Activated CD8-positive, alpha-beta memory T cell treated with anti-CD3 and anti-CD28 coated beads, Interleukin-2, amount 50 U/mL, for 24 hours (primary cell): ENCODE measurements around the gene TMEM63A.
"Not testable (repeated sequence)": the region's sequence is repeated elsewhere in the genome, so short reads cannot be mapped to it uniquely, and the experiment has no call there.

ENCODE experiments used
- DNase-seq: peaks from one replicate; pipeline ENCODE4 v3.0.0-alpha.2; 2020; ENCODE audit errors: extremely low read depth

TMEM63A gene

DNA sequence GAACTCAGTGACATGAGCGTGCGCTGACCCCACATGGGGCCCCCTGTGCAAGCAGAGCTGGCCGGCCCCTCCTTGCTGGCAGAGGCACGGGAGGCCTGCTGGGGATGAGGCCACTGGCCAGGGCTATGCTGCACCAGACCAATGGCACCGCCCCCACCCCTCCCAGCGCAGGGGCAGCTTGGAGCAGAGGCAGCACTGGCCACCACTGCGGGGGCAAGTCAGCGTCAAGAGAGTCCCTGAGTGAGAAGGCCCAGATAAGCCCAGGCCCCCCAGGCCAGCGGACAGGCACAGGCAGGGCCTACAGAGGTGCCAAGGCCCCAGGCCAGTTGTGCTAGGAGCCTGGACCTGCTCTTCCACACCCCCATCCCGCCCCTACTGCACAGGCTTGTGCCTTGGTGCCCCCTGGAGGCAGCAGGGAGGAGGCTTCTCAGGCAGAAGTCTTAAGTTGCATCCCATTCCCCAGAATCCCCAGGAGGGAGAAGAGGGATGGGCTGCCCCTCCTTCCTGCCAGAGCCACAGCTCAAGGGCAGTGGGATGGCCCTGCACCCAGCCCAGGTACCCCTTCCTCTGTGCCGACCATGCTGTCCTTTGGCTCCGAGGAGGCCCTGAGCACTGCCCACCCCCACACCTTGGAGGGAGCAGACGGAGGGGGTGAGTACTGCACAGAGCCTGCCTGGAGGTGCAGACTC, 36.5 kb downstream of the TMEM63A start:
- DNase-seq: no peak

DNA sequence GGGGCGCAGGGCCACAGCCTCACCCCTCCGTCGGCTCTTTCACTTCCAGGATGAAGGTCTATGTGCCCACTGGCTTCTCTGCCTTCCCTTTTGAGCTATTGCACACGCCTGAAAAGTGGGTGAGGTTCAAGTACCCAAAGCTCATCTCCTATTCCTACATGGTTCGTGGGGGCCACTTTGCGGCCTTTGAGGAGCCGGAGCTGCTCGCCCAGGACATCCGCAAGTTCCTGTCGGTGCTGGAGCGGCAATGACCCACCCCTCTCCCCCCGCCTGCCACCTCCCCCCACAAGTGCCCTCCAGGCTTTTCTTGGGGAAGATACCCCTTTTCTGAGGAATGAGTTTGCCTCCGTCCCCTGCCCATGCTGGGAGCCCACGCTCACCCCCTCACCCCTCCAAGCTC, 37.1 kb downstream of the TMEM63A start:
- DNase-seq: no peak

DNA sequence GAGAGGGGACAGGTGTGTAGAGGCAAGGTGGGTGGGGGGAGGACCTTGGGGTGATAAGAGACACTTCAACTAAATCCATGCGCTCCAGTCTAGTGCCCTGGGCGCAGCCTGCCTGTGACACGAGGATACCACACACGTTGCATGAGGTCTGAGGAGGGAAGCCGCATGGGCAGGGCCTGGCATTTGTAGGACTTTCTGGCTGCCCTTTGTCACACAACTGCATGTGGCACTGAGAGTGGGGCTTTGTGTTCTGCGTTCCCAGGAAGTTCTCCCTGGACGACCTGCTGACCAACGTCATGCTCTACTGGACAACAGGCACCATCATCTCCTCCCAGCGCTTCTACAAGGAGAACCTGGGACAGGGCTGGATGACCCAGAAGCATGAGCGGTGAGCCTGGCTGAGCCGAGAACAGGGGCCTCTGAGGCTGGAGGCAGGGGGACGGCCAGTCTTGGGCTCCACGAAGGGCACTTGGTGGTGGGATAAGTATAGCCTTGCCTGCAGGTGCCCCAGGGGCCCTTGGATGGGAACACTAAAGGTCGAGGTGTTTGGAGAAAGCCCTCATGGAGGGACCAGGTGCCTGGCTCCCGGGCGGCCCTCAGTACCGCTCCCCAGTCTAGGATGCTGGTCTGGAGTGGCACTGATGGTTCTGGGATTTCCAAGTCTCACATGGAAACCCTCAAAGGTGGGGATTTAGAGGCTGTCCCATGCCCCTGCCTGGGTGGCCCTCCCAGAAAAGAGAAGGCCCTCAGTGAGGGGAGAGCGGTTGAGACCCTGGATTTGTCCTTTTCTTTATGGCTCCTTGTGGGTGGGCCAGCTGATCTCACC, 37.7 kb downstream of the TMEM63A start:
- no peak for DNase-seq

DNA sequence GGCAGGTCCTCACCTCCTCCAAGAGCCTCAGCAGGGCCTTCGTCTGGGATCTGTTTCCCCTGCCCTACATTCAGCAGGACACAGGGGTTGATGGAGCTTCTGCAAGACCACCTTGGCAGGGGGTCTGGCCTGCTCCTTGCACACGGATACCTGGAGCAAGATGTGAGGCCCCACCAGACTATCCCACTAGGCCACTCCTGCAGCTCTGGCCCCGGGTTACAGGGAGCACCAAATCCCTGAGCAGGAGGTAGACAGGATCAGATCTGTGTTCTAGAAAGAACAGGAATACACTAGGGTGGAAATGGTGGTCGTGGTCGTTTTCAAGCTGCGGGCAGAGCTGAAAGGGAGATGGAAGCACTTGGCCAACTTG, 38.8 kb downstream of the TMEM63A start:
- no peak for DNase-seq

DNA sequence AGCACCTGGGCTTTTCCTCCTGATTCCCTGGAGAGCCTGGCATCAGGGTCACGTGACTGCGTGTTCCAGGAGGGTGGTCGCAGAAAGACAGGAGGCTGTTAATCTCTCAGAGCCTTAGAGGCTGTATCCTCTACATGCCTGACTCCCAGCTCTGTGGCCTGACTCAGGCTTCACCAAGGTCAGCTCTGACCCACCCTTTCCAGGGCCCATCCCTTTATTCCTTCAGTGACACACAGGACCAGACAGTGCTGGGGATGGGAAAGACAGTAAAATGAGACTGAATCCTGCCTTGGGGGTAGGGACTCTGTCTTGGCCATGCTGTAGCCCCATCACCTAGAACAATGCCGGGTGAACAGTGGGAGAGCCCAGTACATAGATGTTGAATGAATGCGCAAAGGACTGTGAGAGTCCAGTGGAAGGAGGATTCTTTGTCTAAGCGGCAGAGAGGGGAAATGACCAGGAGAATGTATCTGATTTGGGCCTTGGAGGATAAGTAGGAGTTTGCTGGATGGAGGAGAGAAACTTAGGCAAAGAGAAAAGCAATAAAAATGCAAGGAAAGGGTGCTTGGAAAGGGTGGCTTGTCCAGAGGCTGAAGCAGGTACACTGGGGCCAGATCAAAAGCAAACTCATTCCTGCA, 39.3 kb downstream of the TMEM63A start:
- no peak for DNase-seq

DNA sequence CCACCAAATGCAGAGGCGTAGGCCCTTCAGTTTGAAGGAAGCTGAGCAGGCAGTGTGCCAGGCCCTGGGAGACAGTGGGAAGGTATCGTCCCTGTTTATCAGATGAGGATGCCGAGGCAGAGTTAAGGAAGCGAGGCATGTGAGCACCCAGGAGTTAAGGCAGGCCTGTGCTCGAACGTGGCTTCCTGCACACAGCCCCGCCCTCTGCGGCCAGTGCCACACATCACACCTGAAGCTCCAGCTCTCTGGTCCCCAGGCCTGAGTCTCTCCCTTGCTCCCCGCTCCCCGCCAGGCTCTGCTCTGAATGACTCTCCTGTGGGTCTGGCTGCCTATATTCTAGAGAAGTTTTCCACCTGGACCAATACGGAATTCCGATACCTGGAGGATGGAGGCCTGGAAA, 40.1 kb downstream of the TMEM63A start:
- no peak for DNase-seq

DNA sequence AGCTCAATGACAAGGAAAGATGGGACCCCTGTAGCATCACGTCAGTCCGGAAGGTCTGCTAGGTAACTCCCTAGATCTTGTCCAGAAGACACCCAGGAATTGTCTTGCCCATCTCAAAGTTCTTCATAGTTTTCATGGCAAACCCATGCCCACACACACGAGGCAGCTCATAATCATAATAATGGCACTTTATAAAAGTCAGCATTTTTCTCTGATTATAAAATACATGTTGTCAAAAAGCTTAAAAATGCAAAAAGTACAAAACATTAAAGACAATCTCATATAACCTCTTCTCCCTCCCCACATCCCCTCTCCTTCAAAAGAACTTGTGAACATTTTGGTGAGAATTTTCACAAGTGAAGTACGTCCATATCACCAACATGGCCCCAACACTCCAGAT, 41.5 kb downstream of the TMEM63A start:
- no peak for DNase-seq

DNA sequence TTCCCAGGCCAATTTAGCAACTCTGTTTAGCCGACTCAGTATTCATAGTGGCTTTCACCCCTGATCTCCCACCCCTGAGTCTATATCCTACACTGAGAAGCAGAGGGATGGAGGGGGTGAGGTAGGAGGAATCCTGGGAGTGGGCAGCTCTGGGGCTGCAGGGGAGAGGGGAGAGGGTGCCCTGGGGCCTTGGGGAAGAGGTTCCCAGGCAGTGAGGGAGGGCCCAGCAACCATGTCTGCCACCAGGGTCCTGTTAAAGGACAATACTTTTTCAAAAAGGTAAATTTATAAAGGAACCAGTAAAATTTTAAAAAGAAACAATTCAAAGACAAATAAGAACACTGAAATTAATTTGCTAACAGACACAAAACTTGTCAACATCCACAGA, 42.0 kb downstream of the TMEM63A start:
- no peak for DNase-seq

DNA sequence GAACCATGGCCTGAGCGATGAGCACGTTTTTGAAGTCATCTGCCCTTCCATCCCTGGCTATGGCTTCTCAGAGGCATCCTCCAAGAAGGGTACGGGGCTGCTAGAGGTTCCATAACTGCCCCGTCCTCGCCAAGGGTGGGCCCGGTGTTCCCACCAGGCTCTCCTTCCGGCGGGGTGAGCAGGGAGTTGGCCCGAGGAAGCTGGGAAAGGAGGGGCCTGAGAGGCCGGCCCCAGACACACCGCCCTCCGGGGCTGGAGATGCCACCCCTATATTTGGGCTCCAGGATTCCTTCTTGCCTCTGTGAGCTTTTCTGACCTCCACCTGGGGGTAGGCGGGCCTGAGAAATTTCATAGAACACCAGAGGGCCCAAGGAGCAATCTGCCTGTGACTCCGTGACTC, 43.4 kb downstream of the TMEM63A start:
- no peak for DNase-seq

DNA sequence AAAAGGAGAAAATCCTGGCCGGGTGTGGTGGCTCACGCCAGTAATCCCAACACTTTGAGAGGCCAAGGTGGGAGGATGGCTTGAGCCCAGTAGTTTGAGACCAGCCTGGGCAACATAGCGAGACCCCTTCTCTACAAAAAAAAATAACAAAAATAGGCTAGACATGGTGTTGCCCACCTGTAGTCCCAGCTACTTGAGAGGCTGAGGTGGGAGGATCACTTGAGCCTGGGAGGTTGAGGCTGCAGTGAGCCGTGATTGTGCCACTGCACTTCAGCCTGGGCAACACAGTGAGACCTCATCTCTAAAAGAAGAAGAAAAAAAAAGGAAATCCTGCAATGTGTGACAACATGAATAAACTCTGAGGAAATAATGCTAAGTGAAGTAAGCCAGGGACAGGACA, 45.9 kb downstream of the TMEM63A start:
- DNase-seq: not testable (repeated sequence)

DNA sequence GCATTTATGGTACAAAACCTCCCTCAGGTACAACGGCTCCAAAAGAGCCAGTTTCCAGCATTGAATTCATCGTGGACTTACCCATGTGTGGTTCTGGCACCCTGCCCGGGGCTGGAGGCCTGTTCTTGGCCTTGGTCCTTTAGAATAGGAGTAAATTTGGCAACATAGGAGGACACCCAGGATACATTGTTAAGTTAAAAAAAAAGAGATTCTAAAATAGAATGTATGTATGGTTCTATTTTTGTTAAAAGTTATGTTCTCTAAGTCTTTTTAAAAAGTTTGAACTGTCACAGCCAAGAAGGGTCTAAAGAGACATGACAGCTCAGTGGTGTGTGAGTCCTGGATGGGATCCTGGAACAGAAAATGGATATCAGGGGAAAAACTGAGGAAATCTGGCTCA, 46.3 kb downstream of the TMEM63A start:
- no peak for DNase-seq

DNA sequence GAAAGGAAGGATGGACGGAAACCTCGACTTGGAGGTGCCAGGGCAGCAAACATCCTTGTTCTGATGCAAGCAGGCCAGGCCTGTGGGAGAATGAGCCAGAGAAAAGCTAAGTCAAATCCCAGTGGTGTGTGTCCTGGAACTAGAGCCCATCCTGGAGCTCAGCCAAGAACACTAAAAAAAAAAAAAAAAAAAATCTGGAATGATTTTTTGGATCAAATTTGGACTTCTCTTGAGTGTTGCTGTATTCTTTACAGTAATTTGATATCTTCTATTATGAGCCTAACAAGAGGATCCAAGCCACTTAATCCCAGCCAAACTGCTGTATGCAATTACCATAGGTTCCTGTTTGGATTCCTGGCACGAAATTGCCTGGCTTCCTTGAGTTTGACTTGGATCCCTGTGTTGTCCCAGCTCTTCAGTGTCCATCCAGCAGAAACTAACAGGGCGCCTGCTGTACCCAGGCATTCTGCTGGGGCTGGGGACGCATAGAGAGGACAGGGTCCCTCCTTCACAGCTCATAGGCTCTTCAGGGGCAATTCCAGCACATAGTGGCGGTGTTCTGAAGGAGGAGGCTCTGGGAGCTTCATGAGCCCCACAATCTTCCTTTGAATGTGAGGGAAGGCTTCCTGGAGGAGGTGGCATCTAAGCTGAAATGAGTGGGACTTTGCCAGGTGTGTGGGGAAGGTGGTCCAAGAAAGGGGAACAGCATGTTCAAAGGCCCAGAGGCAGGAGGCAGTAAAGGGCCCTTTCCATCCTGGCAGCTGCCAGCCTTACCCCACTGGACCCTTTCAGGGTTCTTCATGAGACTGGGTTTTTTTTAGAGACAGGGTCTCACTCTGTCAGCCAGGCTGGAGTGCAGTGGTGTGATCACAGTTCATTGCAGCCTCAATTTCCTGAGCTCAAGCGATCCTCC, 47.5 kb downstream of the TMEM63A start:
- no peak for DNase-seq

DNA sequence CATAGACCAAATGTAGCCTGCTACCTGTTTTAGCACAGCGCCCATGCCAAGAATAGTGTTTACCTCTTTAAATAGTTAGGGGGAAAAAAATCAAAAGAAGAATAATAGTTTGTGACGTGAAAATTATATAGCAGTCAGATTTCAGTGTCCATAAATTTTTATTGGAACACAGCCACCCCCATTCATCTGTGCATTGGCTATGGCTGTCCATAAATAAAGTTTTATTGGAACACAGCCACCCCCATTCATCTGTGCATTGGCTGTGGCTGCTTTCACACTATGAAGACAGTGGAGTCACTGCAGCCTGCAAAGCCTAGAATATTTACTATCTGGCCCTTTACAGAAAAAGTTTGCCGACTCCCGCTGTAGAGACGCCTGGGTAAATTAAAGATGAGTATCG, 51.3 kb downstream of the TMEM63A start:
- DNase-seq: no peak

DNA sequence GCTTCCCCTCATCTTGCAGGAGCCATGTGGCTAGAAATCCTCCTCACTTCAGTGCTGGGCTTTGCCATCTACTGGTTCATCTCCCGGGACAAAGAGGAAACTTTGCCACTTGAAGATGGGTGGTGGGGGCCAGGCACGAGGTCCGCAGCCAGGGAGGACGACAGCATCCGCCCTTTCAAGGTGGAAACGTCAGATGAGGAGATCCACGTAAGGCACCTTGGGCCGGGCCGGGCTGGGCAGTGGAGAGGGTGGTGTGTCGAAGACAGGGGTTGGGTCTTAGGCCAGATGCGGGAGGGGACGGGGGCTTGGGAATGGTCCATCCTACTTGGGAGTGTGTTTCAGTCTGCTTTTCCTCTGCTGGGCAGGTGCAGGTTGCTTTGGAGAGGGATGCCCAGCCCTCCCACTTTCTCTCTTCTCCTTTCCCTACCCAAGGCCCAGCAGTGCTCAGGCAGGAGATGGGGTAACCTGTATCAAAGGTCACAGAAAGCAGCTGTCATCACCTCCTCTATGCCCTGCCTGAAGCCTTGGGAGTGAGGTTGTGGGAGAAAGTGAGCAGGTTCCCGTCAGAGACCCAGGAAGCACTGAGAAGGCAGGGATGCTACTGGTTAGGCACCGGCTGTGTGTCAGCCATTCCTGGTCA, 53.4 kb downstream of the TMEM63A start:
- no peak for DNase-seq

DNA sequence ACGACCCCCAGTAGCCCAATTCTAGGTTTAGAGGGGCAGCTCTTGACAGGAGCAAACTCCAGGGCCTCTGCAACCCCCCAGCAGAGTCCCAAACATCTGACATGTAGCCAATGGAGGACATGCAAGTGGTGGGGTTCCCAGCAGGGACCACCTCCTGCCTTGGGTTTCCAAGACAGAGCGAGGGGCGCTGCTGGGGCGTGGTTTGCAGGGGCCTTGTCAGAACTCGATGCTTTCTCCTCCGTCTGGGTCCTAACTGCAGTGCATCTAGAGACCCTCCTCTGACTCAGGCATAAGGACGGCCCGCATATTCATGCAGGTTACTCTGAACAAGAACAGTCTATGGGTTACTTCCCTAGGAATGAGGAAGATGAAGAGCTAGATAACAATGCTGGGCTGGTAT, 55.1 kb downstream of the TMEM63A start:
- no peak for DNase-seq

DNA sequence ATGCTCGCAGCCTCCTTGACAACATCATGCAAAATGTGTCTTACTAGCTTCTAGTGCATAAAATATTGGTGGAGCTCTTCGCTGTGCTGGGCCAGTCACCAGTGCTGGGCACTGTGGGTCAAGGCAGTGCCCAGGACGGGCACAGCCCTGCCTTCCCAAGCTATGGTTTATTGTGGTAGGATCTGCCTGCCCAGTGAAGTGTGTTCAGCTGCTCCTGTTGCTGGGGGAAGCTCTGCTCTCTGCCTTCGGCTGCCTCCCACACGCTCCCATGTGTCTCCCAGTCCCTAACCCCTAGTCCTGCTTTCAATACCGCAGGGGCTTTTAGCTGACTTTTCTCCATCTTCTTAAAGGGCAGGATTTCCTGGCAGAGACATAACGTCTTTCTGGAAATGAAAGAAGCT, 56.6 kb downstream of the TMEM63A start:
- no peak for DNase-seq

DNA sequence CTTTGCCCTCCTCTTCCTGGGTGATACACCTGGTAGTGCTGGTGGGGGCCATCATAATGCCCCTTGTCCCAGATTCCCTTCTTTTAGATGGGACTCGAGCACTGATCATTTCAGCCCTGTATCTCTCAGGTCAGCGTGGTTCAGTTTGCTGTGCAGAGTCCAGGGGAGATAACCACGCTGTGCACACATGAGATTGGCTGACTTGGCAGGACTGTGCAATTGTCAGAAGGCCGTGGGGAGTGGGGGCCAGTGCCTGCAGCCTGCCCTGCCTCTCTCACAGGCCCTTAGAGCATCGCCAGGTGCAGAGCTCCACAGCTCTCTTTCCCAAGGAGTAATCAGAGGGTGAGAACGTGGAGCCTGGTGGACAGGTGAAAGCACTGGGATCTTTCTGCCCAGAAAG, 57.1 kb downstream of the TMEM63A start:
- DNase-seq: no peak

DNA sequence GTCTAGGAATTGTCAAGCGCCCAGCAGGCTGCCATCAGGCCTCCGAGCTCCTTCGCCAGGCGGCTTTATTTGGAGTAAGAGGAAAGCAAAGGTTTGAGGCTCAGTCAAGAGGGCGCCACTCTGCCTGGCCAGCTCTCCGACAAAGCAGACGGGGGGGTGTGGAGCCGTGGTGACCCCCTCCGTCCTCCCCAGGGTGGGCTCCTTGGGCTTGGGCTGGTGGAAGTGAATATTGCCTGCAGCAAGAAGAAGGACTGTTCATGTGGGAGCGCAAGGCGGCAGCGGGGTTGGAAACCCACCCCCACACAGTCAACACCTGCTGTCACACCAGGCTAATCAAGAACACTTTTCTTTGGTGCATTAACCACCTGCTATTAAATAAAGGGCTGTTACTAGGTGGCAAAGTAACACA, 57.6 kb downstream of the TMEM63A start:
- DNase-seq: no peak

DNA sequence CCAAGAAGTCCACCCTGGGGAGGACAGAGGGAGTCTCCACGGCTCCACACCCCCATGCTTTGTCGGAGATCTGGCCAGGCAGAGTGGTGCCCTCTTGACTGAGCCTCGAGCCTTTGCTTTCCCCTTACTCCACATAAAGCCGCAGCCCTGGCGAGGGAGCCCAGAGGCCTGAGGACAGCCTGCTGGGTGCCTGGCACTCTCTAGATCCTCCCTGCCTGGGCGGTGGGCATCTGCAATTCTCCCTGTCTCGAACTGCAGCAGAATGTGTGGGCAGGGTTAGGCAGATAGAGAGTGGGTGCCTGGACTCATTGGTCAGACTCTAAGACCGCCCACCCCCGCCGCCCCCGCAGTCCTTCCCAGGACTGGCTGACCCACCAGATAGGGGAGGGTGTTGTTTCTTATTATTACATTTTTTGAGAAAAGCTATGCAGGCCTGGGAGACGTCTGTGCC, 58.3 kb downstream of the TMEM63A start:
- no peak for DNase-seq

DNA sequence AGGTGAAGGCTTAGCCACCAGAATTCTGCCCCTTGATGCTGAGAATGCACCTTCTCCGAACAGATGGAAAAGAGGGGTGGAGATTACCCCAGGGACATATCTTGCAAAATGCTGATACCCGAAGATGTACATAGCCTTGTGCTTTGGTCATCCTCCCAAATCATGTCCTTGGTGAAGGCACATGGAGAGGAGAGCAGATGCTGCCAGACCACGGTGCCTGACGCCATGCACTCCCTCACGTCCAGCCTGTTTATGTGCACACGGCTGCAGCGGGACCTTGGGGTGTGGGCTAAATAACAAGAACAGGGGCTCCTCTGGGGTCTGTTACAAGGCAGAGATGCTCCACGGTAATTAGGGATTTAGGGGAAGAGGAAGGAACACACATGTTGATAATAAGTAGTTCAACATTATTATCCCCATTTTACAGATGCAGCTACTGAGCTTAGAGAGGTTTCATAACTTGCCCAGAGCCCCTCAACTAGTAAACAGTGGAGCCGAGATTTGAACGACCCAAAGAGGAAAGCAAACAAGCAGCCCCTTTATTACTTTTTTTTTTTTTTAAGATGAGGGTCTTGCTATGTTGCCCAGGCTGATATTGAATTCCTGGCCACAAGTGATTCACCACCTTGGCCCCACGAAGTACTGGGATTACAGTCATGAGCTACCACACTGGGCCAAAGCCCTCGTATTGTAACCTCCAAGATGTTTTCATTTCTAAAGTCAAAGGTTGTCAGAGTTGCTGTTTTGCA, 59.4 kb downstream of the TMEM63A start:
- DNase-seq: no peak
